ENCODE measurements around the gene HOXB6.

DNA sequence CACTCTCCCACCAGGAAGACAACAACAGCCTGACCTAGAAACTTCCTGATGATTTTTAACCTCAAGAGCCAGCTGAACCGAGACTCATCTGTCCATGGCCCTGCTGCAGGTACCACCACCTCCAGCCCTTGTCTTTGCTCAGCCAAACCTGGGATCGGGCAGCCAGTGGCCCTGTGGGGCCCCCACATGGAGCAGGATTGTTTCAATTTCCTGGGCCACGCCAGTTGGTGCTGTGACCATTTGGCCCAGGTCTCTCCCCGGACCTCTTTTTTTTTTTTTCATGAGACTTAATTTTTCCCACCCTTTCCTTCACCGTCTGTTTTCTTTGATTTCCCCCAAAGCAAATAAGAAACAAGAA is 51.6 kb downstream of the HOXB6 start:
- TF ChIP-seq CTCF (IDR thresholded peaks at IDR 0.05) (no peak), ZFX (IDR thresholded peaks at IDR 0.05; ENCODE audit: borderline replicate concordance) (no peak)

Data from 22Rv1 (cell line).